AG04449 (cell line): ENCODE results near the gene AGAP5.

Experiments
- CTCF ChIA-PET: fragments of 350-600 bp; formaldehyde crosslinking; extraction: SDS; loops from one replicate; lab custom pipeline; 2021; ENCODE audit warnings: antibody characterized with exemption; lab: Yijun Ruan, JAX
- POLR2A ChIA-PET: fragments of 400-600, 350-600 bp; formaldehyde crosslinking; extraction: SDS; loops from one replicate; lab custom pipeline; 2020; ENCODE audit warnings: antibody characterized with exemption, inconsistent platforms; lab: Yijun Ruan, JAX
- DNase-seq: peaks from one replicate; pipeline ENCODE4 v3.0.0-alpha.2; 2010; ENCODE audit warnings: low read depth, low spot score
- H3K4me3 ChIP-seq: 2 replicates; pipeline ENCODE4 v1.5.1; 2011; ENCODE audit warnings: low read depth, mild to moderate bottlenecking, control low read depth, low read length
- CTCF ChIP-seq: IDR thresholded peaks from one replicate; pipeline ENCODE4 v1.5.1; 2011; ENCODE audit warnings: mild to moderate bottlenecking, moderate library complexity, low read length, control low read depth, inconsistent platforms; ENCODE audit not compliant: insufficient read depth; ENCODE audit errors: missing control alignments

The AGAP5 gene

GRCh38 chr10:73734796-73735305 is 36.9 kb upstream of the AGAP5 start:
- no peak for TF ChIP-seq CTCF
- ChIA-PET CTCF (no interaction called here), POLR2A (no interaction called here)
- H3K4me3 ChIP-seq: no peak overlapping the region
- DNase-seq: no peak

GRCh38 chr10:73734028-73734720 is 36.3 kb upstream of the AGAP5 start:
- H3K4me3 ChIP-seq: no peak overlapping the region
- no peak for DNase-seq
- TF ChIP-seq CTCF: no peak
- POLR2A ChIA-PET: interaction anchor here (0.9 kb wide), 1 partner anchor 10 kb away, joined by 3 read pairs; the partner anchor contains the start of gene SEC24C
- CTCF ChIA-PET: no interaction called here

- H3K4me3 ChIP-seq: no peak overlapping the region
- CTCF ChIA-PET: interaction anchor here (1.1 kb wide), 1 partner anchor 87 kb away, joined by 3 read pairs; no protein-coding TSS in a partner anchor
- no peak for TF ChIP-seq CTCF
- DNase-seq: no peak
- POLR2A ChIA-PET: interaction anchor here (4.3 kb wide), 1 partner anchor 10 kb away, joined by 28 read pairs; the partner anchor contains the start of gene SEC24C
Measured at GRCh38 chr10:73732931-73733623, 35.2 kb upstream of the AGAP5 start.

GRCh38 chr10:73732426-73732825 is 34.5 kb upstream of the AGAP5 start:
- H3K4me3 ChIP-seq: no peak overlapping the region
- no peak for TF ChIP-seq CTCF
- DNase-seq: no peak
- ChIA-PET POLR2A (interaction anchor here (4.3 kb wide), 1 partner anchor 11 kb away, joined by 28 read pairs; the partner anchor contains the start of gene SEC24C), CTCF (interaction anchor here (1.2 kb wide), 1 partner anchor 203 kb away, joined by 3 read pairs; no protein-coding TSS in a partner anchor)

- peak overlapping the region; percentile 8; the same call in 1 of the 2 replicates for H3K4me3 ChIP-seq
- ChIA-PET POLR2A (interaction anchor here (0.6 to 4.3 kb wide), 2 partner anchors 12 to 161 kb away, joined by 3 to 28 read pairs; partner anchors contain the start of gene SEC24C), CTCF (interaction anchor here (1.2 to 1.6 kb wide), 2 partner anchors 10 to 203 kb away, joined by 3 read pairs; no protein-coding TSS in a partner anchor)
- TF ChIP-seq CTCF: no peak
- DNase-seq: no peak
Measured at GRCh38 chr10:73731588-73732375, 33.9 kb upstream of the AGAP5 start.
